HG03378 (cell line): Measurements from ENCODE around the gene RYK.
A peak's percentile ranks its signal among the peaks of the same experiment; 100 is the strongest.

Experiments used
- ATAC-seq: cut with Tn5 transposase; IDR thresholded peaks from one replicate; pipeline ENCODE4 v1.9.1; 2021; ENCODE audit warnings: mild to moderate bottlenecking, moderate library complexity; ENCODE audit not compliant: unreplicated experiment

RYK gene

DNA sequence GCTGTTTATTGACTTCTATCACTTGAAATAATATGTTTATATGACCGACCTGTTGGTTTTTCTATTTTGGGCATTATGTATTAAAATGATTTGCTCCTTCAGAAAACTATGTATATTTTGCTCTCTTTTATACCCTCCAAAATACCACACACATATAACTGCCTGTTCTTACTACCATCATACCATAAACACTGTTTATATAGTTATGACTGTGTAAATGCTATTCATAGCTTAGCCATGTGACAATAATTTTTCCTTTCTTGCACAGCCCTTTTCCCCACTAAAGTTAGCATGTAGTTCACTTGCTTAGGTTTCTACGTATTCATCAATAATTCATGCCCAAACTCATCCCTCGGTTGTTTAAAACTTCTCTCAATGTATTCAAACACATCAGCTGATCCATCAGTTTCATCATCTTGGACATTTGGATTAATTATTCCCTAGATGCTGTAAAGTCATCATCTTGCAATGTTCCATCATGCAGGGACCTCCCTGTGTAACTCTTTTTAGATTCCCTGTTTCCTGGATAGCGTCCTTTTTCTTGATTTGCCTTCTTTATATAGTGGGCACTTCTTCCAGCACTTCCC, 8.2 kb upstream of the RYK start:
- ATAC-seq = no peak

GRCh38 chr3:134255404-134255803, 4.7 kb upstream of the RYK start:
- ATAC-seq = no peak

DNA sequence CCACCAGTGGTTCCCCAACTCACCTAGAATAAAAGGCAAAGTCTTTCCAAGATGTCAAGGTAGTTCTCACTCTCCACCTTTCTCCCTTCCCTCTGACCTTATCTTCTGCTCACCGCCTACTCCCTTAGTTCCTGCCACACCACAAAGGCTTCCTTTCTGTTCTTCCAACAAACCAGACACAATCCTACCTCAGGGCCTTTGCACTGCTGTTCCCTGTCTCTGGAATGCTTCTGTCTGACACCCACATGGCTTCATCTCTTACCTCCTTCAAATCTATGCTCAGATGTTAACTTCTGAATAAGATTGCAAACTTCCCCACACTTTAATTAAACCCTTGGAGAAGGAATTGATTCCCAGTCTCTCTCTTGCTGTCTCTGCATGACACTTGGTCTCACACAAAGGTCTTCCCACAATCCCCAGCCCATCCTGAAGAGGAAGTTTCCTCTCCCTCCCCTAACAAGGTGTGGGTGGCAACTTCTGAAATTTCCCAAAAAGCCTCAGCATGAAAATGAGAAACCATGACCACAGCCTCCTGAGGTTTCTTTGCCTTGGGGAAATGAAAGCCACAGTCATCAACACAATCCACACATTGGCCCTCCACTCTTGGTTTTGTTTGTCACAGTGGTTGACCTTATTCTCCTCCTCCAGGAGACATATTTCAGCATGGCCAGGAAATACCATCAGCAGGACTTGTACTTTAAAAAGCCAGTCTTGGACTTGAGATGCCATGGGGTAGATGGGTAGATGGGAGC, 3.0 kb upstream of the RYK start:
- ATAC-seq = no peak

- no peak for ATAC-seq
Observed at GRCh38 chr3:134252766-134253165, 2.1 kb upstream of the RYK start.

DNA sequence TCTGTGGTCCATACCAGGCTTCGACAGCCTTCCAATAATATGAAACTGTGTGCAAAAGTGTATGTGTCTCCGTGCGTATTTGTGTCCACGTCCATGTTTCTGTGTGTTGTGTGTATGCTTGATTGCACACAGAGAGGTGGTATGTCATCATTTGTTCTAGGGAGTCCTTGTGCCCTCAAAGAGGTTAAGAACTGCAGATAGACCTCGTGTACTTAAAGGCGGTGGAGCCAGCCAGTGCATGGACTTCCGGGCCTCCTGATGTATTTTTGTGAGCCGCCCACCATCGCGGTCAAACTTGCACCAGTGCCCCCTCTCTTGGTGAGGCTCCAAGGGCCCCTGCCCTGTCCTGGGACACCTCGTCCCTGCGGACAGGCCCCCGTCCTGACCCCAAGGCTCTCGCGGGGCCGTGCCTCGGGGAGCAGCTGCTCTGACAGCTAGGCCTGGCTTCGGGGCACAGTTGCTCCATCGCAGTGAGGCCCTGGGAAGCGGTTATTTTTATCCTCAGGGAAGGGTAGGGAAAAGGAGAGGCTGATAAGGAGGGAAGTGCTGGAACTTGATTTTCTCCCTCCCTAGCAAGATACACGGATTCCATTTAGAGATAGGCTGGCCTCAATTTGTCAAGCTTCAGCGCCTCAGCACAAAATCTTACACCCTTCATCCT, 1.2 kb upstream of the RYK start:
- ATAC-seq = no peak

- ATAC-seq = peak; percentile 32
Observed at GRCh38 chr3:134249935-134250716, 533 bp downstream of the RYK start.

GRCh38 chr3:134249296-134249841, 1.3 kb downstream of the RYK start:
- ATAC-seq = no peak

GRCh38 chr3:134244921-134245320, 5.7 kb downstream of the RYK start:
- no peak for ATAC-seq

- ATAC-seq = no peak
Observed at GRCh38 chr3:134242649-134243617, 7.7 kb downstream of the RYK start.

- peak; percentile 55 for ATAC-seq
Observed at GRCh38 chr3:134239538-134239937, 11.1 kb downstream of the RYK start.

- ATAC-seq = no peak
Observed at GRCh38 chr3:134237454-134238145, 13.1 kb downstream of the RYK start.

- ATAC-seq = peak; percentile 48
Observed at GRCh38 chr3:134236505-134237170, 14.0 kb downstream of the RYK start.

DNA sequence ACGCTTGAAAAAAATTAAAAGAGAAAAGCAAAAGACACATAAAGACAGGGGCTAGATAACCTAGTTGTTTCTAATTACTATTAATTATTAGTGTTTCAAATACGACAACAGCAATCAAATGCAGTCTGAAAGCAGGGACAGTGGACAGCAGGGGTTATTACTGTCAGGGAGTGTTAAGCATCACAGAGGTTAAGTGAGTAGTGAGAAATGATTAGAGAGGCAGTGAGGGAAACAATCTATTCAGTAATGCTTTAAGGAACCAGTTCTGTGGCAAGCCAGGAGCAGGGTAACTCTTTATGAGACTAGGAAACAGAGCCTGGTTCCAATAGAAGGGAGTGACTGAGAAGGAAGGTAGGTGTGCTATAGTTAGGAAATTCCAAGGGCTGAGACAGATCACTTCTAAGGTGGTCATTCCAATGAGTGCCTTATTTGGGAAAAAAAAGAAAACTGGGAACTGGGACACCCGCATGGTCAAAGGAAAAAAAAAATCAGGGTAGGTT, 15.0 kb downstream of the RYK start:
- ATAC-seq = no peak

GRCh38 chr3:134232951-134233350, 17.7 kb downstream of the RYK start:
- ATAC-seq = no peak

DNA sequence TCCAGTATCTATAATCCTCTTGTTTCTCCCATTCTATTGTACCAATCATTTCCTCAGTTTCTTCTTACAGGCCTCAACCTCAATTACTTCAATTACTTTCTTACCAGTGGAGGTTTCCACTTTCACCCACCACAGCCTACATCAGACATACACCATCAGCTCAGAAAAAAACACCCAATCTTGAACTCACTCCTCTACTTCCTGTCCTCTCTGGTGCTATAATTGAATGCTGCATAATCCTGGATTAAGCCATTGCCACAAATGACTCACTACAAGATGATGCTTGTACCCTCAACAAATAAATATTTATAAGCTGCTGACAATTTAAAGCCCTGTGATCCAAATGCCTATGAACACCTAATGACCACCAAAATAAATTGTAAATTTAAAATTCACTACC, 18.5 kb downstream of the RYK start:
- ATAC-seq = peak; percentile 62

- ATAC-seq = no peak
Observed at GRCh38 chr3:134231131-134231530, 19.5 kb downstream of the RYK start.

GRCh38 chr3:134229038-134229437, 21.6 kb downstream of the RYK start:
- ATAC-seq = no peak

DNA sequence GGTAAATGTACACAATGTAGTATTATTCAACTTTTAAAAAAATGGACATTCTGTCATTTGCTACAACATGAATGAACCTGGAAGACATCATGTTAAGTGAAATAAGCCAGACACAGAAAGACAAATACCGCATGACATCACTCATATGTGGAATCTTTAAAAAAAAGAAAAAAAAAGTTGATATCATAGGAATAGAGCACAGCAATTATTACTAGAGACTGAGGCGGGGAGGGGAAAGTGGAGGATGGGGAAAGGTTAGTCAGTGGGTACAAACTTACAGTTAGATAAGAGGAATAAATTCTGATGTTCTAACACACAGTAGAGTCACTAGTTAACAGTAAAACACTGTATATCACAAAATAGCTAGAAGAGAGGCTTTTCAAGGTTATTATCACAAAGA, 22.2 kb downstream of the RYK start:
- ATAC-seq = no peak

DNA sequence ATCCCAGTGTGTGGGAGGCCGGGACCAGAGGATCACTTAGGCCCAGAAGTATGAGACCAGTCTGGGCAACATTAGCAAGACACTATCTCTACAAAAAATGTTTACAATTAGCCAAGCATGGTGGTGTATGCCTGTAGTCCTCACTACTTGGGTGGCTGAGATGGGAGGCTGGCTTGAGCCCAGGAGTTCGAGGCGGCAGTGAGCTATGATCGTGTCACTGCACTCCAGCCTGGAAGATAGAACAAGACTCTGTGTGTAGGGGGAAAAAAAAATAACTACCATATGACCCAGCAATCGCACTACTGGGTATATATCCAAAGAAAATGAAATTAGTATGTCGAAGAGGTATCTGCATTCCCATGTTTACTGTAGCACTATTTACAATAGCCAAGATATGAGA, 22.6 kb downstream of the RYK start:
- ATAC-seq = no peak
